Measurements from ENCODE around the gene WSB1.

GRCh38 chr17:27320222-27320560, 26.3 kb downstream of the WSB1 start:
- TF ChIP-seq ETV6 (conservative IDR thresholded peaks at IDR 0.05 in 1 of 2, IDR thresholded peaks at IDR 0.05 in 1 of 2; ENCODE audit: borderline replicate concordance in 1 of 2, low read depth in 1 of 2) (no peak), CTCF (IDR thresholded peaks at IDR 0.05 in 2 of 3, conservative IDR thresholded peaks at IDR 0.05 in 1 of 3; ENCODE audit: control insufficient read depth in 2 of 3, extremely low read depth in 1 of 3, insufficient read depth in 1 of 3, low read depth in 3 of 3, low read length in 3 of 3) (no peak), TAF1 (IDR thresholded peaks at IDR 0.05; ENCODE audit: borderline replicate concordance, low read depth, low read length) (no peak), POLR2A (IDR thresholded peaks at IDR 0.05; ENCODE audit: low read depth, low read length) (no peak), USF1 (IDR thresholded peaks at IDR 0.05; ENCODE audit: borderline replicate concordance, extremely low read length, insufficient read depth, low read depth, low read length) (no peak), SREBF1 (IDR thresholded peaks at IDR 0.05; ENCODE audit: low read length) (no peak), NFYB (IDR thresholded peaks at IDR 0.05; ENCODE audit: insufficient read depth, low read depth, low read length) (no peak), ZNF622 (IDR thresholded peaks at IDR 0.05) (no peak), ZZZ3 (IDR thresholded peaks at IDR 0.05; ENCODE audit: control insufficient read depth, insufficient read length, low read depth) (no peak)

All from GM12878 (cell line).